HUDEP-2 (cell line): ENCODE results near the gene TRIL.

Experiments
- DNase-seq, 76 experiments: peaks; one replicate each; lab custom pipeline; 2025; ENCODE audit not compliant: unreplicated experiment in 76 of 76; lab: John Stamatoyannopoulos, UW

Gene TRIL

GRCh38 chr7:28941633-28942032 lies 16.5 kb downstream of the TRIL start:
- DNase-seq = no peak

- no peak for DNase-seq
These were observed 17.3 kb downstream of the TRIL start for GRCh38 chr7:28940741-28941384.

- no peak for DNase-seq
These were observed 18.1 kb downstream of the TRIL start for GRCh38 chr7:28939844-28940544.

- peak in 1 of 76 experiments; percentile 3 for DNase-seq
These were observed 18.8 kb downstream of the TRIL start for GRCh38 chr7:28939367-28939766.

DNA sequence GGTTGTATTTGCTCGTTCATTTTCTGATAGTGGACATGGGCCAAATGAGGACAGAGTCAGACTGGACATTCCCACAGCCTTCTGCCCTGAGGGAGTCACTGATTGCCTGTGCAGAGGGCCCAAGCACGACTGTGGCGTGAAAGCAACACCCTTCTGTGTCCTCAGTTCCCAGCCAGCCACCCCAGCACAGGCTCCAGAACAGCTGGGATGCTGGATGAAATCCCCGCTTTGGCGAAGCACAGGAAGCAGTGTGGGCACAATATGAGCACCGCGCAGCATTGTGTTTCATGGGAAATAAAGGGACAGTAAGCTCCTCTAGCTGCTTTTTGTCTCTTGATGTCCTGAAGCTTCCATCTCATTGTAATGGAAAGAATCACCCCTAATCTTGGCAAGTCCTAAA lies 20.5 kb downstream of the TRIL start:
- DNase-seq = no peak

- DNase-seq = no peak
These were observed 21.0 kb downstream of the TRIL start for GRCh38 chr7:28937103-28937502.

DNA sequence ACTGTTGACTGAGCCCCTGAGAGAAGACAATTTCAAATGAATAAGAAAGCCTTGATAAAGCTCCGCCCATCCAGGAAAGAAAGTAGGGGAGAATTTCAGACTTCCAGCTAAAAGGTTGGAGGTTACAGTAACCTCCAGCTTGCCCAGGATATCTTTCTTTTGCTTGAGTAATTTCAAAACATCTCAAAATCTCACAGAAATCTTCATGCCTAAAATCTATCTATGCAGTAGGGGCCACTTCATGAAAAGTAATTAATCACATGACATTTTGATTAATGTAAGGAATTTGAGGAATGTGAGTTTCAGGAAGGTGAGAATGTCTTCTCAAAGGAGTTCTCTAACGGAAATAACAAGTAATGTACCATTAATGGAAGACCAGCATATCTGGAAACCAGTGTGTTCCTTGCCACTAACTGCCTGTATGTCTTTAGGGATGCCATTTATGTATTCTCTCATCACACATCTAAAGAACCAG lies 24.2 kb downstream of the TRIL start:
- no peak for DNase-seq

GRCh38 chr7:28931565-28931964 lies 26.6 kb downstream of the TRIL start:
- DNase-seq = no peak

DNA sequence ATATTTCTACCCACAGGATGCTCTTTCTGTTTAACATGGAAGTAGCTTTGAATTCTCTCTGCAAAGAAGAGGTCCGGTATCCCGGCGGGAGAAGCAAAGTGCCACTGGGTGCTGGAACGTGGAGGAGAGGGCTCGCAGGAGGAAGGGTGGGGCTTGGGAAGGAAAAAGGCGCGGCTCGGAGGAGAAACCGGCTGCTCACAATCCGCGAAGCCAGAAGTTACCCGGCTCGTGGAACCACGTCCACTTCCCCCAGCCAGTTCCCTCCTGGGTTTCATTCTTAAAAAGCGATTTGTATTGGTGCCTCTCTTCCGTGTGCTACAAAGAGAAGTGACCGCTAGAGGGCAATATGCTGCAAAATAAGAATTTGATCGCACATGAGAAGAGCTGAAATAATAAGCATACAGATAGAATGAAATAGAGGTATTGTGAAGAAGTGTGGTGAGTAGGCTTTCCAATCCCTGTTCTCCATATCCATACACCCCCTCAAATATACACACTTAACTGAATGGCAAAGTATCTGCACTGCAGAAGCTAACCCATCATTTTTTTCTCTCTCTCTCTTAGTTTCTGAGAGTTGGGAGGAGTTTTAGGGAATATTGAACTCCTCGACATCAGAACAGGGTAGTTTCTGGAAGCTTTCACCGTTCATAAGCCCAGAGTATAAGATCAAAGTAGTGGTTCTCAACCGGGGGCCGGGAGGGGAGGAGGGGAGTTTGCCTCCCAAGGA lies 31.1 kb downstream of the TRIL start:
- DNase-seq = peak in 46 of 76 experiments; percentile 2 to 66 (median 38)

- DNase-seq = peak in 35 of 76 experiments; percentile 5 to 54 (median 28)
These were observed 35.4 kb downstream of the TRIL start for GRCh38 chr7:28922624-28923331.

DNA sequence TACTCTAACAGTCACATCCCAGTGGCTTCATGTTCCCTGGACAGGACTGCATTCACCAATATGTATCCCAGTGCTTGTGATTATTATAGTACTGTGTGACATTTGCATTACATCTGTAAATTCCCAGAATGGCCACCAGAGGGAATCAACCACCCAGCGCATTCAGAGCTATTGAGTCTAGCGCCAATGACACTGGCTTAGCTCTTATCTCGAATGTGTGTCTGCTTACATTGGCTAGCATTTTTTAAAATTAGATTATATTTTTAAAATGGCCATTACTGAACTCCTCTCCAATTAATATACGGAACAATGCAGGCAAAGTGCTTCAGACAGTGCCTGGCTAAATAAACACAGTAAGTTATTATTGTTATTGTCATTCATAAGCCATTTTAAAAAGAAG lies 36.3 kb downstream of the TRIL start:
- DNase-seq = peak in 49 of 76 experiments; percentile 1 to 70 (median 35)

DNA sequence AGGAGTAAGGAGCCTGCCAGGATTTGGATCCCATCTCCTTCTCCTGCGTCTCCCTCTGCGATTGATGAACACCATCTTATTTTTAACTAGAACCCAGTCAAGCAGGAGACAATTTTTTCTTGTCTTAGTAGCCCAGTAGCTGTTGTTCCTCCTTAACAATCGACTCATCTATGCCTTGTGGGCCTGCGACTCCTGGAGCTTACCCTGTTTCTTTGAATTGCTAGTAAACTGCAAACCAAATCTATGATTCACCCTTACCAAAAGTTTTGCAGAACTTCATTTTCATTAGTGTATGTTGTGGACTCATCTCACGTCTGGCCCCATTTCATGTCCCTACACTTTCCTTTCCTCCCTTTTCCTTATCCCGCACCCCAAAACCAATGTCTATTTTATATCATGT lies 37.7 kb downstream of the TRIL start:
- DNase-seq = no peak

DNA sequence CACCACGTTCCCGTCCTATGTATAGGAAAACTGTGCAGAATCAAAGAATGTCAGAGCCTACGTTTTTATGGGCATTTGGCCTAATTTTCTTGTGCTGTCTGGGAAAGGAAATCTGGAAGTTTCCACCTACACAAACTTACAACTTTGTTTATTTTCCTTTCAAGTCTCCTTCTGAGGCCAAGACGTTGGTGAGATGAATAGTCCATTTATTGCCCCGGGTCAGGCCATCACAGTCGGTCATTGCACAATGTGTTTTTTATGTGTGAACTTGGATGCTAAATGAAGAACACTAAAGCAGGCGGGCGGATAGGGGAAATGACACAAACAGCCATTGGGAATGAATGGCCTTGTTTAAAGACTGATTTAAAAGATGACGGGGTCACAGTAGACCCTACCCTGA lies 38.6 kb downstream of the TRIL start:
- DNase-seq = no peak

- DNase-seq = no peak
These were observed 49.4 kb downstream of the TRIL start for GRCh38 chr7:28908775-28909174.

DNA sequence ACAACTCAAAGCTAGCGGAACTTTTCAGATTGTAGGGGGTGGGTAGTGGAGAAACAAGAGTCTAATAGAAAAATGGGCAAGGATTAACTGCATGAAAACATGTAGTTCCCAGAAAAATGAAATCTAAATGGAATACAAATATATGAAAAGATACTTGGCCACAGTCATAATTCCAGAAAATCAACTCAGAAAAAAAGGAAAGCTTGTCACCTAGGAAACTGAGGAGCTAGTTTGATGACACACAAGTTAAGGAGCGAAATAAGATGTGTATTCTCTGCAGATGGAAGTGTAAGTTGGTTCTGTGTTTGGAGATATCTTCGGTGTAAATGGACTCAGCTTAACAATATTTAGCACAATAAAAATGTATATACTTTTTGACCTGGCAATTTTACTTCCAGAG lies 52.7 kb downstream of the TRIL start:
- no peak for DNase-seq

DNA sequence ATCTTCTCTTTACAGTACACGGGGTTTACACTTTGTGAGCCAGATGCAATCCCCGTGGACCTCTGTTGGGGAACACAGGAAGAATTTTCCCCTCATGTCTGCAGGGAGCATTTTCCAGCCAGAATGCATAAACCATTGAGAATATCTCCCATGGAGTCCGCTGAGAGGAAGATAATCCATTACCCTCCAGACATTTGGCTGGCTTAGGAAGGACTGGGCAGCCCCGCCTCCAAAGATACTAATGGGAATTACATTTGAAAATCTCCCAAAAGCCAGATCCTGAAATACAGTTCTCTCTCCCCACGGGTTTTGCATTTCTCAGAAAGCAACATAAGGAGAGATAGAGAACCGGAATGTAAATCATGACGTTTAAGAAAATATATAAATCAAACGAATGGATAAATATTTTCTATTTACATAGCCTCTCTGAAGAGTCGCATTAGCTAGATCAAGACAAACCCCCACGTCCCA lies 53.5 kb downstream of the TRIL start:
- DNase-seq = no peak

- DNase-seq = no peak
These were observed 54.2 kb downstream of the TRIL start for GRCh38 chr7:28903730-28904577.
